HEK293 (cell line): Measurements from ENCODE around the gene TNIK.

Source experiments
- CTCF ChIP-seq: fragments of 450-650 bp; formaldehyde crosslinking; IDR thresholded peaks from 2 replicates; pipeline ENCODE4 v1.5.1; 2016; ENCODE audit warnings: missing biosample characterization, missing genetic modification characterization
- HOXC10 ChIP-seq: sonication (generic); formaldehyde crosslinking; IDR thresholded peaks from 2 replicates; pipeline ENCODE4 v1.8.1; 2023; ENCODE audit warnings: mild to moderate bottlenecking, missing genetic modification reagents

GRCh38 chr3:171321559-171322360, 138.4 kb downstream of the TNIK start:
- TF ChIP-seq HOXC10 (CRISPR knock-in tag) (no peak), CTCF (no peak)
